HCT116 (cell line): Measurements from ENCODE around the gene CDAN1.

ENCODE experiments used
- CTCF ChIP-seq, 3 experiments: fragments of 200-600 bp in 1 of 3; sonication (generic) in 1 of 3; IDR thresholded peaks in 2 of 3; conservative IDR thresholded peaks in 1 of 3; 2 replicates each; pipeline ENCODE4 v1.5.1; 2012 to 2017; ENCODE audit warnings: low read depth in 2 of 3, low read length in 2 of 3, antibody characterized with exemption in 1 of 3, borderline replicate concordance in 1 of 3, control low read depth in 1 of 3, mild to moderate bottlenecking in 1 of 3, mixed read lengths in 1 of 3, mixed run types in 1 of 3, moderate library complexity in 1 of 3; ENCODE audit not compliant: insufficient read depth in 1 of 3
- EGR1 ChIP-seq: IDR thresholded peaks from 2 replicates; pipeline ENCODE4 v1.6.1; 2012; ENCODE audit warnings: low read depth
- POLR2A ChIP-seq: IDR thresholded peaks from 2 replicates; pipeline ENCODE4 v1.7.0; 2011; ENCODE audit warnings: borderline replicate concordance; ENCODE audit not compliant: insufficient read depth, insufficient read length; ENCODE audit errors: extremely low read depth
- POLR2AphosphoS5 ChIP-seq: IDR thresholded peaks from 2 replicates; pipeline ENCODE4 v1.6.1; 2011; ENCODE audit warnings: mild to moderate bottlenecking, low read depth, low read length, moderate library complexity
- RAD21 ChIP-seq: IDR thresholded peaks from 2 replicates; pipeline ENCODE4 v1.6.1; 2012; ENCODE audit warnings: low read depth, mild to moderate bottlenecking

- TF ChIP-seq CTCF (IDR thresholded peaks at IDR 0.05 in 2 of 3, conservative IDR thresholded peaks at IDR 0.05 in 1 of 3; ENCODE audit: borderline replicate concordance in 1 of 3, insufficient read depth in 1 of 3, low read depth in 2 of 3, low read length in 2 of 3) (no peak), EGR1 (no peak), RAD21 (no peak), POLR2AphosphoS5 (no peak), POLR2A (no peak)
These were observed 15.0 kb downstream of the CDAN1 start for GRCh38 chr15:42721916-42722315.
